ENCODE data around the gene CD5L. TPM values are rescaled to one million over a fixed set of nuclear protein-coding genes. Genes with fewer than 3 reads are reported as not detected.

The CD5L gene
- polyA plus RNA-seq, 1 donor (not counting 4 experiments of a cell fraction or from before 2014, with no cell fraction given) = not detected

DNA sequence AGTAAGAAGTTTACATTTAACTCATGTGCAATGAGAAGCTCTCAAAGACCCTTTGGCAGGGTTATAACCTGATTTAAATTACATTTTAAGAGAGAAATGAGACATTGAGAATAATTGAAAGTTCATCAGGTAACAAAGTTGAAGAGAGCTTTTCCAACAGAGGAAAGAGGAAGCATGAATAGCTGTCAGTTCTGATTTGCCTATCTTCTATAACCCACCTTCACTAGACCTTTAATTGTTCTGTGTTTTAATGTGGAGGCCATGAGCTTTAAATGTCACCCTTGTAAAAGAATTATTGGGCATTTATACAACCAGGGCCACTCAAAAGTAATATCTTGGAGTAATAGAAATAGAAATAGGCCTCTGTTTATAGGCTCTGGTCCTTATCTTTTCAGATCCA is 12.4 kb downstream of the CD5L start:
- no peaks in the 10 kb centered on the region for H3K9me3 ChIP-seq (ENCODE audit: control insufficient read depth, low read depth, low read length)
- no peaks in the 10 kb centered on the region for H3K9me1 ChIP-seq (ENCODE audit: control insufficient read depth, extremely low read depth, insufficient read depth, low read length)
- H3K36me3 ChIP-seq (ENCODE audit: control insufficient read depth in 2 of 2, extremely low read depth in 1 of 2, insufficient read depth in 2 of 2, low read length in 2 of 2) = no peaks in the 10 kb centered on the region
- no peak overlapping the region for H3K9ac ChIP-seq (ENCODE audit: control insufficient read depth, extremely low read depth, insufficient read depth, low read length)
- H3K27me3 ChIP-seq (ENCODE audit: control insufficient read depth, extremely low read depth, insufficient read depth, low read length) = no peaks in the 10 kb centered on the region
- H3K79me2 ChIP-seq (ENCODE audit: control insufficient read depth, insufficient read depth, low read length) = no peaks in the 10 kb centered on the region
- TF ChIP-seq, protein P1, sequence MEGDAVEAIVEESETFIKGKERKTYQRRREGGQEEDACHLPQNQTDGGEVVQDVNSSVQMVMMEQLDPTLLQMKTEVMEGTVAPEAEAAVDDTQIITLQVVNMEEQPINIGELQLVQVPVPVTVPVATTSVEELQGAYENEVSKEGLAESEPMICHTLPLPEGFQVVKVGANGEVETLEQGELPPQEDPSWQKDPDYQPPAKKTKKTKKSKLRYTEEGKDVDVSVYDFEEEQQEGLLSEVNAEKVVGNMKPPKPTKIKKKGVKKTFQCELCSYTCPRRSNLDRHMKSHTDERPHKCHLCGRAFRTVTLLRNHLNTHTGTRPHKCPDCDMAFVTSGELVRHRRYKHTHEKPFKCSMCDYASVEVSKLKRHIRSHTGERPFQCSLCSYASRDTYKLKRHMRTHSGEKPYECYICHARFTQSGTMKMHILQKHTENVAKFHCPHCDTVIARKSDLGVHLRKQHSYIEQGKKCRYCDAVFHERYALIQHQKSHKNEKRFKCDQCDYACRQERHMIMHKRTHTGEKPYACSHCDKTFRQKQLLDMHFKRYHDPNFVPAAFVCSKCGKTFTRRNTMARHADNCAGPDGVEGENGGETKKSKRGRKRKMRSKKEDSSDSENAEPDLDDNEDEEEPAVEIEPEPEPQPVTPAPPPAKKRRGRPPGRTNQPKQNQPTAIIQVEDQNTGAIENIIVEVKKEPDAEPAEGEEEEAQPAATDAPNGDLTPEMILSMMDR (optimal IDR thresholded peaks at IDR 0.05 in 1 of 3, IDR thresholded peaks at IDR 0.05 in 1 of 3, conservative IDR thresholded peaks at IDR 0.05 in 1 of 3; ENCODE audit: extremely low read depth in 1 of 3, insufficient read depth in 2 of 3, low read length in 3 of 3) = no peak
- TF ChIP-seq EZH2 (IDR thresholded peaks at IDR 0.05; ENCODE audit: low read length) = no peak
- H3K4me3 ChIP-seq (ENCODE audit: control insufficient read depth in 2 of 3, extremely low read depth in 1 of 3, insufficient read depth in 2 of 3, low read depth in 1 of 3, low read length in 3 of 3) = no peak overlapping the region
- DNase-seq (ENCODE audit: low read depth, low spot score) = no peak
- no peaks in the 10 kb centered on the region for H4K20me1 ChIP-seq (ENCODE audit: control insufficient read depth, extremely low read depth, insufficient read depth, low read length)
- no peak overlapping the region for H2AFZ ChIP-seq (ENCODE audit: control insufficient read depth, low read length)
- no peaks in the 10 kb centered on the region for H3K4me1 ChIP-seq (ENCODE audit: control insufficient read depth, extremely low read depth, insufficient read depth, low read length)
- dilution Hi-C loops (cut with MboI; ENCODE audit: extremely low pct_ligation_motif_present, low sequenced_read_pairs) = no loop called here
- no peak overlapping the region for H3K27ac ChIP-seq (ENCODE audit: control insufficient read depth, insufficient read depth, low read length)
- FAIRE-seq = no peak
- no peak overlapping the region for H3K4me2 ChIP-seq (ENCODE audit: control insufficient read depth, extremely low read depth, insufficient read depth, low read depth, low read length)

DNA sequence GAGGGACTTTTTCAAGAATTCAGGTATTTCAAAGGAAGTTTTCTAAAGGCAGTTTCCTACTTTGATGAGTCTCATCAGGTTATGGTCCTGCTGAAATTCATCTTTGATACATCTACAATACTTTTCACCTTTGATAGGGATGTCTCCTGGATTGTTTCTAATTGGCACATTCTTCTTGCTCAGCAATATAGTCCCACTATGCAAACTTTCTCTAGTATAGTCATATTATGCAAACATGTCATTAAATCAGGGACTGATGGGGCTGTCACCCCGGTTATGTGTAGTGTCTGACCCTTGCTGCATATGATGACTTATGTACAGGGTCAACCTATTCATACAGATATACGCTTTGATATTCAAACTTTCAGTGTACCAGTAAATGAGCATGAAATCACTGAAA is 21.3 kb downstream of the CD5L start:
- dilution Hi-C loops (cut with MboI; ENCODE audit: extremely low pct_ligation_motif_present, low sequenced_read_pairs) = no loop called here
- no peaks in the 10 kb centered on the region for H3K9me3 ChIP-seq (ENCODE audit: control insufficient read depth, low read depth, low read length)
- H3K4me3 ChIP-seq (ENCODE audit: control insufficient read depth in 2 of 3, extremely low read depth in 1 of 3, insufficient read depth in 2 of 3, low read depth in 1 of 3, low read length in 3 of 3) = no peak overlapping the region
- H3K9ac ChIP-seq (ENCODE audit: control insufficient read depth, extremely low read depth, insufficient read depth, low read length) = no peak overlapping the region
- no peaks in the 10 kb centered on the region for H3K9me1 ChIP-seq (ENCODE audit: control insufficient read depth, extremely low read depth, insufficient read depth, low read length)
- no peak overlapping the region for H2AFZ ChIP-seq (ENCODE audit: control insufficient read depth, low read length)
- no peak overlapping the region for H3K27ac ChIP-seq (ENCODE audit: control insufficient read depth, insufficient read depth, low read length)
- TF ChIP-seq EZH2 (IDR thresholded peaks at IDR 0.05; ENCODE audit: low read length) = no peak
- TF ChIP-seq, protein P1 (optimal IDR thresholded peaks at IDR 0.05 in 1 of 3, IDR thresholded peaks at IDR 0.05 in 1 of 3, conservative IDR thresholded peaks at IDR 0.05 in 1 of 3; ENCODE audit: extremely low read depth in 1 of 3, insufficient read depth in 2 of 3, low read length in 3 of 3) = no peak
- H4K20me1 ChIP-seq (ENCODE audit: control insufficient read depth, extremely low read depth, insufficient read depth, low read length) = no peaks in the 10 kb centered on the region
- H3K27me3 ChIP-seq (ENCODE audit: control insufficient read depth, extremely low read depth, insufficient read depth, low read length) = no peaks in the 10 kb centered on the region
- no peak for DNase-seq (ENCODE audit: low read depth, low spot score)
- no peak for FAIRE-seq
- H3K4me2 ChIP-seq (ENCODE audit: control insufficient read depth, extremely low read depth, insufficient read depth, low read depth, low read length) = no peak overlapping the region
- H3K4me1 ChIP-seq (ENCODE audit: control insufficient read depth, extremely low read depth, insufficient read depth, low read length) = no peaks in the 10 kb centered on the region
- no peaks in the 10 kb centered on the region for H3K36me3 ChIP-seq (ENCODE audit: control insufficient read depth in 2 of 2, extremely low read depth in 1 of 2, insufficient read depth in 2 of 2, low read length in 2 of 2)
- no peaks in the 10 kb centered on the region for H3K79me2 ChIP-seq (ENCODE audit: control insufficient read depth, insufficient read depth, low read length)

Measured in keratinocyte (primary cell).